GM19463 (cell line): ENCODE results near the gene CSNK1E.
A peak's percentile ranks its signal among the peaks of the same experiment; 100 is the strongest.

ENCODE experiments used
- ATAC-seq: cut with Tn5 transposase; IDR thresholded peaks from one replicate; pipeline ENCODE4 v1.9.1; 2021; ENCODE audit warnings: mild to moderate bottlenecking, moderate library complexity; ENCODE audit not compliant: unreplicated experiment

CSNK1E gene

GRCh38 chr22:38282397-38282796, 34.8 kb downstream of the CSNK1E start:
- ATAC-seq = no peak

GRCh38 chr22:38276166-38276565, 41.1 kb downstream of the CSNK1E start:
- ATAC-seq = no peak

- ATAC-seq = no peak
These were observed 44.0 kb downstream of the CSNK1E start for GRCh38 chr22:38273135-38273826.

GRCh38 chr22:38272373-38273134, 44.7 kb downstream of the CSNK1E start, which contains the start of gene TMEM184B:
Gene TMEM184B, minus strand, starts transcription at chr22:38273010. Its CDS starts 25,049 bp downstream, at chr22:38247961.
- ATAC-seq = peak; percentile 76

GRCh38 chr22:38271927-38272372, 45.3 kb downstream of the CSNK1E start:
- ATAC-seq = no peak

GRCh38 chr22:38271101-38271500, 46.1 kb downstream of the CSNK1E start:
- no peak for ATAC-seq

GRCh38 chr22:38270091-38270992, 46.9 kb downstream of the CSNK1E start:
- no peak for ATAC-seq

GRCh38 chr22:38269466-38269865, 47.8 kb downstream of the CSNK1E start:
- ATAC-seq = no peak

- ATAC-seq = no peak
These were observed 50.1 kb downstream of the CSNK1E start for GRCh38 chr22:38267086-38267485.

- ATAC-seq = no peak
These were observed 51.1 kb downstream of the CSNK1E start for GRCh38 chr22:38266120-38266519.

GRCh38 chr22:38264322-38264843, 52.9 kb downstream of the CSNK1E start:
- no peak for ATAC-seq

- ATAC-seq = no peak
These were observed 55.0 kb downstream of the CSNK1E start for GRCh38 chr22:38262051-38262795.

- ATAC-seq = peak; percentile 23
These were observed 56.2 kb downstream of the CSNK1E start for GRCh38 chr22:38260761-38261681.

- no peak for ATAC-seq
These were observed 57.9 kb downstream of the CSNK1E start for GRCh38 chr22:38259370-38259769.

GRCh38 chr22:38258895-38259294, 58.3 kb downstream of the CSNK1E start:
- ATAC-seq = no peak

GRCh38 chr22:38257650-38258250, 59.5 kb downstream of the CSNK1E start:
- ATAC-seq = no peak

GRCh38 chr22:38257181-38257580, 60.1 kb downstream of the CSNK1E start:
- no peak for ATAC-seq

GRCh38 chr22:38255697-38256096, 61.5 kb downstream of the CSNK1E start:
- ATAC-seq = no peak

- no peak for ATAC-seq
These were observed 65.9 kb downstream of the CSNK1E start for GRCh38 chr22:38251341-38251692.
